Left ventricle myocardium superior (tissue), 1 donor: ENCODE results near the gene GIPC1. TPM values are rescaled to one million over a fixed set of nuclear protein-coding genes. Genes with fewer than 3 reads are reported as not detected.

Experiments
- microRNA-seq: library from miRNA; unstranded; fragments of <30 nt; microRNA quantifications from one replicate; pipeline ENCODE4 v1.2.0, GENCODE V29; 2020; ENCODE audit warnings: borderline number of aligned reads
- total RNA-seq: library from RNA; stranded (reverse); fragmentation: NEBNext Ultra II Directional; extraction: Animal tissue kit (Norgen Biotek cat#: 25700); gene quantifications from one replicate; pipeline ENCODE4 v1.2.1, GENCODE V29; 2021
- donor health status: DM: no; HTN: yes; CAD: no; lungs with severe emphysema.

GIPC1 gene
- total RNA-seq, 1 donor from 2014 or later, result 55.9 TPM

Small RNA genes lying within 50 kb of the gene (microRNA-seq; reads per million reads assigned to microRNA genes)
- gene MIR639, result not detected

Other genes with a start within 250 kb of the GIPC1 start
- gene ADGRE5, start 114.7 kb downstream of the GIPC1 start, total RNA-seq, result 39.5 TPM
- gene DDX39A, start 76.8 kb downstream of the GIPC1 start, total RNA-seq, result 32.4 TPM
- gene PKN1, start 62.8 kb downstream of the GIPC1 start, total RNA-seq, result 162 TPM
- gene PTGER1, start 20.8 kb downstream of the GIPC1 start, total RNA-seq, result not detected
- gene DNAJB1, start 22.3 kb upstream of the GIPC1 start, total RNA-seq, result 47.9 TPM
- 86.4 TPM for gene TECR, start 33.5 kb upstream of the GIPC1 start, total RNA-seq
- 546 TPM for gene NDUFB7, start 75.9 kb upstream of the GIPC1 start, total RNA-seq
- gene CLEC17A, start 87.0 kb upstream of the GIPC1 start, total RNA-seq, result not detected
- gene ADGRE3, start 178.7 kb upstream of the GIPC1 start, total RNA-seq, result not detected
- gene ZNF333, start 193.9 kb upstream of the GIPC1 start, total RNA-seq, result 7.3 TPM